OCI-LY7 (cell line): ENCODE measurements around the gene ATMIN.

Experiments
- EZH2phosphoT487 ChIP-seq: fragments of 200-600 bp; sonication (generic); IDR thresholded peaks from 2 replicates; pipeline ENCODE4 v1.6.1; 2018; ENCODE audit warnings: low read depth, borderline replicate concordance, mild to moderate bottlenecking, mixed run types, antibody characterized with exemption, low read length, moderate library complexity, mixed read lengths
- TF ChIP-seq, protein P1 (sequence below): fragments of 200-600 bp; sonication (generic); conservative IDR thresholded peaks from 2 replicates; pipeline ENCODE4 v1.5.1; 2014; ENCODE audit warnings: mild to moderate bottlenecking, antibody characterized with exemption, low read length, moderate library complexity, mixed read lengths

DNA sequence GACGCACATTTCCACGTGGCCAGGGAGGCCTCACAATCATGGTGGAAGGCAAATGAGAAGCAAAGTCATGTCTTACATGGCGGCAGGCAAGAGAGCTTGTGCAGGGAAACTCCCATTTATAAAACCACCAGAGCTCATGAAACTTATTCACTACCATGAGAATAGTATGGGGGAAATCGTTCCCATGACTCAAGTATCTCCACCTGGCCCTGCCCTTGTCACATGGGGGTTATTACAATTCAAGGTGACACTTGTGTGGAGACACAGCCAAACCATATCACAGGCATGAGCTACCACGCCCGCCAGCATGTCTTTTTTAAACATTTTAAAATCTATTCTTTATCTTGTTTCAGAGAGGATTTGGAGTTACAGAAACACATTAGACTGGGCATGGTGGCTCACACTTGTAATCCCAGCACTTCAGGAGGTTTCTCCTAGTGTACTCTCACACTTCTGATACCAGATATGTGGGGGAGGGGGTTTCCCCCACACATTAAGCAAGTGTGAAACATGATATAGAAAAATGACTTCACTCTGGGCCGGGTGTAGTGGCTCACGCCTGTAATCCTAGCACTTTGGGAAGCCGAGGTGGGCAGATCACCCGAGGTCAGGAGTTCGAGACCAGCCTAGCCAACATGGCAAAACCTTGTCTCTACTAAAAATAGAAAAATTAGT, 5.6 kb upstream of the ATMIN start:
- TF ChIP-seq, protein P1, sequence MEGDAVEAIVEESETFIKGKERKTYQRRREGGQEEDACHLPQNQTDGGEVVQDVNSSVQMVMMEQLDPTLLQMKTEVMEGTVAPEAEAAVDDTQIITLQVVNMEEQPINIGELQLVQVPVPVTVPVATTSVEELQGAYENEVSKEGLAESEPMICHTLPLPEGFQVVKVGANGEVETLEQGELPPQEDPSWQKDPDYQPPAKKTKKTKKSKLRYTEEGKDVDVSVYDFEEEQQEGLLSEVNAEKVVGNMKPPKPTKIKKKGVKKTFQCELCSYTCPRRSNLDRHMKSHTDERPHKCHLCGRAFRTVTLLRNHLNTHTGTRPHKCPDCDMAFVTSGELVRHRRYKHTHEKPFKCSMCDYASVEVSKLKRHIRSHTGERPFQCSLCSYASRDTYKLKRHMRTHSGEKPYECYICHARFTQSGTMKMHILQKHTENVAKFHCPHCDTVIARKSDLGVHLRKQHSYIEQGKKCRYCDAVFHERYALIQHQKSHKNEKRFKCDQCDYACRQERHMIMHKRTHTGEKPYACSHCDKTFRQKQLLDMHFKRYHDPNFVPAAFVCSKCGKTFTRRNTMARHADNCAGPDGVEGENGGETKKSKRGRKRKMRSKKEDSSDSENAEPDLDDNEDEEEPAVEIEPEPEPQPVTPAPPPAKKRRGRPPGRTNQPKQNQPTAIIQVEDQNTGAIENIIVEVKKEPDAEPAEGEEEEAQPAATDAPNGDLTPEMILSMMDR = no peak
- no peak for TF ChIP-seq EZH2phosphoT487
